Retinal pigment epithelial cell (primary cell): Measurements from ENCODE around the gene DOCK2.

Experiments used
- DNase-seq: peaks from one replicate; pipeline ENCODE4 v3.0.0-alpha.2; 2010; ENCODE audit warnings: low read depth
- H3K4me3 ChIP-seq: 2 replicates; pipeline ENCODE4 v1.5.1; 2011; ENCODE audit warnings: mild to moderate bottlenecking, low read length, control low read depth, moderate library complexity
- TF ChIP-seq, protein P1 (sequence below): conservative IDR thresholded peaks from 2 replicates; pipeline ENCODE4 v1.5.1; 2011; ENCODE audit warnings: low read depth, low read length, control low read depth, inconsistent platforms

DOCK2 gene

DNA sequence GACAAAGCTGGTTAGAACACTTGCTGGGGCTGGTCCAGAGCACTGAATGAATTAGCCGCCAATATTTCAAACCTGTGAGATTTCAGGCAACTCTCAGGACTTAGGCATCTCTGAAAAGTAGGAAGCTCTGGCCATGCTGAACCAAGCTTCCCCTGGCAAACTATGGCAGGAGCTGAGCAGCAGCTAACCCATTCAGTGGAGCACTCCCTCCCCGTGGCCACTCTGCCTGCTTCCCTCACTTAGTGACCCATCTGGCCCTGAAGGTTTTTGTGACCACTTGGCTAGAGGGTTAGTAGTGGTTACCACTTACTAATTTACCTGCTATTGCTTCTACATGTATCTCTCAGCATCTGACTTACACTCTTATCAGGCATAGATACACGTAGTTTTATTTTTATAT, 494.2 kb downstream of the DOCK2 start:
- no peak overlapping the region for H3K4me3 ChIP-seq

DNA sequence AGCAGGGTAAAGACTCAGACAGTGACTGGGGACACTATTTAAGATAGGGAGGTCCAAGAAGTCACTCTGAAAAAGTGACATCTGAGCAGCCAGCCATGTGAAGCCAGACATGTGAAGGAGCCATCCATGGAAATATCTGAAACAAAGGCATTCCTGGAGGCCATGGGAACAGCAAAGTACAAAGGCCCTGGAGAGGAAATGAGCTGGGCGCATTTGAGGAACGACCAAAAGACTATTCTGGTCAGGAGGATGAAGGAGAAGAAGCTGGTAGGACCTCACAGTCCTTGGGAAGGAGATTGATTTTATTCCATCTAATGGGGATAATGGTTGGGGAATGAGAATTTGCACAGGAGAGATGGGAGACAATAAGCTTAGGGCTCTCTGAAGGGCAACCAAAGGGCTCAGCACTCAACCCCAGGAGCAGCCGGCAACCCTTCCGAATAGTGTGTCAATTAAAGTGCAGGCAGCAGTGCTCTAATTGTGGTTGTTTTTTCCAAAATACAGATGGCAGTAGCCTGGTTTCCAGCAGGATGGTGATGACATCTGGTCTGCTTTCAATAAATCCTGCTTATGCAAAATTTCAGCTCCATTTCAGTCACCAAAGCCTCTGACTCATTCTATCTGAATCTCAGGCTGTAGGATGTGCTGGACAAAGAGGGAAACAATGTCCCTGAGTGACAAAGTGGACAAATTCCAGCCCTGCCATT, 495.3 kb downstream of the DOCK2 start:
- H3K4me3 ChIP-seq: no peak overlapping the region
- TF ChIP-seq, protein P1, sequence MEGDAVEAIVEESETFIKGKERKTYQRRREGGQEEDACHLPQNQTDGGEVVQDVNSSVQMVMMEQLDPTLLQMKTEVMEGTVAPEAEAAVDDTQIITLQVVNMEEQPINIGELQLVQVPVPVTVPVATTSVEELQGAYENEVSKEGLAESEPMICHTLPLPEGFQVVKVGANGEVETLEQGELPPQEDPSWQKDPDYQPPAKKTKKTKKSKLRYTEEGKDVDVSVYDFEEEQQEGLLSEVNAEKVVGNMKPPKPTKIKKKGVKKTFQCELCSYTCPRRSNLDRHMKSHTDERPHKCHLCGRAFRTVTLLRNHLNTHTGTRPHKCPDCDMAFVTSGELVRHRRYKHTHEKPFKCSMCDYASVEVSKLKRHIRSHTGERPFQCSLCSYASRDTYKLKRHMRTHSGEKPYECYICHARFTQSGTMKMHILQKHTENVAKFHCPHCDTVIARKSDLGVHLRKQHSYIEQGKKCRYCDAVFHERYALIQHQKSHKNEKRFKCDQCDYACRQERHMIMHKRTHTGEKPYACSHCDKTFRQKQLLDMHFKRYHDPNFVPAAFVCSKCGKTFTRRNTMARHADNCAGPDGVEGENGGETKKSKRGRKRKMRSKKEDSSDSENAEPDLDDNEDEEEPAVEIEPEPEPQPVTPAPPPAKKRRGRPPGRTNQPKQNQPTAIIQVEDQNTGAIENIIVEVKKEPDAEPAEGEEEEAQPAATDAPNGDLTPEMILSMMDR: no peak
- DNase-seq: peak; percentile 46

More for the DNA sequence above, 494.2 kb downstream of the DOCK2 start:
- TF ChIP-seq, protein P1: no peak
- DNase-seq: no peak
